ENCODE measurements around the gene ARHGAP26. TPM values are rescaled to one million over a fixed set of nuclear protein-coding genes. Genes with fewer than 3 reads are reported as not detected.

The ARHGAP26 gene
- total RNA-seq, 1 donor from 2014 or later, result 18.7 TPM

DNA sequence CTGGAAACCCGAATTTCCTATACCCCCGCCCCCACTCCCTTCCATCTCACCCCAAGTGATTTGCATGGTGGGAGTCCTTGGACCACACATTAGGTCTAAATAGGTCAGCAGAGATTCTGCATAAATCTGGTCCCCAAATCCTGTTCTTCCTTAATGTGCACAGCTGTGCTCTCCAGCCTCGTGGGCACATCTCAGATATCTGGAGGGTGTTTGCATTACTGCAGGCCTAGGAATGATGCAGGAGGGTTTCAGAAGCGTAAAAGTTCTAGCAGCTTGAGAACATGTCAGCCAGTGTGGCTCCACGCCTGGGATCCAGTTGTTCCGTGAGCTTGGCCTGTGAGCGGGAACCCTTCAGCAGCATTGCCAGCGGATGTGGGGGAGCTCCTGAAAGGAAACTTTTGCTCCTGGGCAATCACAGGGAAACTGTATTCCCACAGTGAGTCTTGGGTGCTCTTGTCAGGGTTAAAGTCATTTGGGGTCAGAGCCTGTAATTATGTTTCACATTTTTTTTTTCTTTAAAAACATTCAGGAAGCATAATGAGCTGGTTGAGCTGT lies 12.9 kb downstream of the ARHGAP26 start:
- H3K4me1 Mint-ChIP-seq (ENCODE audit: unreplicated experiment), result peaks cover 39% of the 10 kb centered on the region
- no peaks in the 10 kb centered on the region for H3K9me3 Mint-ChIP-seq
- no peaks in the 10 kb centered on the region for H3K27me3 Mint-ChIP-seq
- H3K36me3 Mint-ChIP-seq, result no peaks in the 10 kb centered on the region
- H3K27ac Mint-ChIP-seq, result no peak overlapping the region
- DNase-seq (ENCODE audit: extremely low spot score, unreplicated experiment), result no peak
- H3K4me3 Mint-ChIP-seq, result no peak overlapping the region
- TF ChIP-seq, protein P1, sequence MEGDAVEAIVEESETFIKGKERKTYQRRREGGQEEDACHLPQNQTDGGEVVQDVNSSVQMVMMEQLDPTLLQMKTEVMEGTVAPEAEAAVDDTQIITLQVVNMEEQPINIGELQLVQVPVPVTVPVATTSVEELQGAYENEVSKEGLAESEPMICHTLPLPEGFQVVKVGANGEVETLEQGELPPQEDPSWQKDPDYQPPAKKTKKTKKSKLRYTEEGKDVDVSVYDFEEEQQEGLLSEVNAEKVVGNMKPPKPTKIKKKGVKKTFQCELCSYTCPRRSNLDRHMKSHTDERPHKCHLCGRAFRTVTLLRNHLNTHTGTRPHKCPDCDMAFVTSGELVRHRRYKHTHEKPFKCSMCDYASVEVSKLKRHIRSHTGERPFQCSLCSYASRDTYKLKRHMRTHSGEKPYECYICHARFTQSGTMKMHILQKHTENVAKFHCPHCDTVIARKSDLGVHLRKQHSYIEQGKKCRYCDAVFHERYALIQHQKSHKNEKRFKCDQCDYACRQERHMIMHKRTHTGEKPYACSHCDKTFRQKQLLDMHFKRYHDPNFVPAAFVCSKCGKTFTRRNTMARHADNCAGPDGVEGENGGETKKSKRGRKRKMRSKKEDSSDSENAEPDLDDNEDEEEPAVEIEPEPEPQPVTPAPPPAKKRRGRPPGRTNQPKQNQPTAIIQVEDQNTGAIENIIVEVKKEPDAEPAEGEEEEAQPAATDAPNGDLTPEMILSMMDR (conservative IDR thresholded peaks at IDR 0.05), result no peak

DNA sequence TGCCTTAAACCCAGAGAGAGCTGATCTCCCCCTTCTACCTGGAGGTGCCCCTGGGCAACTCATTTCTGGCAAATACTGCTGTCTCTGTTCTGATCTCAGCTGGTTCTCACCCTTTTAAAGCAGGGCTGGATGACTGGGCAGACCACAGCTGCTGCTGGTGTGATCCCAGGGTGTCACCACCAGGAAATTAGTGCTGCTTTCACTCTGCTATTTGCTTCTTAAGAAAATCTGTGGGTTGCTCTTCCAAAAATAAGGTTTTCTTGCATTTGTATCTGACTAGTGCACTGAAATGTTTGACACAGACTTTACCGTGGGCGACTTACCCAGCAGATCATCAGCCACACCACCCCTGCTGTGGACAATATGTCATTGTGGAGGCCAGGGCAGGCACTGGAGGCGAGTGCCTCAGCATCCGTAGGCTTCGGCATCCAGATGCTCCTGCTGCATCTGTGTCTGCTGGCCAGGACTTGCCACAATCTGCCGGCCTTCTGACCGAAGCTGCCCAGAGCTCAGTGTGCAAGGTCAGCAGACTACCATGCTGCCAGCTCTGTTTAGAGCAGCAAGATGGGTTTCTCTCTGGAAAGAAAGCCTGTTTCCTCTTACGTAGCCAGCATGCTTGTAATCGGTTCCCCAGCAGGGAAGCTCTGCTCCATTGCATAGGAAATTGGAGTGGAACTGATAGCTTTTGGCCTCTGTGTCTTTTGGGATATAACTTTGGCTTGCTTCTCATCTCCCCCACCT lies 13.6 kb downstream of the ARHGAP26 start:
- TF ChIP-seq, protein P1 (conservative IDR thresholded peaks at IDR 0.05), result peak; percentile 38
- H3K9me3 Mint-ChIP-seq, result no peaks in the 10 kb centered on the region
- H3K4me3 Mint-ChIP-seq, result peak overlapping the region; percentile 23
- no peak for DNase-seq (ENCODE audit: extremely low spot score, unreplicated experiment)
- peaks cover 39% of the 10 kb centered on the region for H3K4me1 Mint-ChIP-seq (ENCODE audit: unreplicated experiment)
- H3K27me3 Mint-ChIP-seq, result no peaks in the 10 kb centered on the region
- H3K27ac Mint-ChIP-seq, result peak overlapping the region; percentile 10
- no peaks in the 10 kb centered on the region for H3K36me3 Mint-ChIP-seq

DNA sequence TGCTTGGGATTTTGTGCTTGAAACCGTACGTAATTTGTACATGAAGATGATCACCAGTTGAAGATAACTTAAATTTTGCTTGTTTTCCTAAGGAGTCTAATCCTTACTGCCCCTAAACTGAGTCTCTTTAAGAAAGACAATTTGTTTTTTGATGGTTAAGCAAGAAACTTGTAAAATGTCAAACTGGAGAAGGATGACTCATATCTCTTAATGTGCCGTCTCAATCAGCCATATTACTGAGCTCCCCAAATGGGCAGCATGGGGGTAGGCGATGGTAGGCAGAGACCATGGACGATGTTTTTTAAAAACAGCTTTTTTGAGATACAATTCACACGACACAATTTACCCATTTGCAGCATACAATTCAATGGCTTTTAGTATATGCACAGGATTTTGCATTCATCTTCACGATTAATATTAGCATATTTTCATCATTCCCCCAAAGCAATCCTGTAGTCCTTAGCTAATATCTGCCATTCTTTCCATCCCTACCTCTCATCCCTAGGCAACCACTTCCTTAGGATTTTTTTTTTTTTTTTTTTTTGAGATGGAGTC lies 14.3 kb downstream of the ARHGAP26 start:
- no peak for DNase-seq (ENCODE audit: extremely low spot score, unreplicated experiment)
- H3K9me3 Mint-ChIP-seq, result no peaks in the 10 kb centered on the region
- TF ChIP-seq, protein P1 (conservative IDR thresholded peaks at IDR 0.05), result no peak
- peaks cover 32% of the 10 kb centered on the region for H3K4me1 Mint-ChIP-seq (ENCODE audit: unreplicated experiment)
- no peaks in the 10 kb centered on the region for H3K27me3 Mint-ChIP-seq
- no peak overlapping the region for H3K4me3 Mint-ChIP-seq
- H3K27ac Mint-ChIP-seq, result no peak overlapping the region
- H3K36me3 Mint-ChIP-seq, result no peaks in the 10 kb centered on the region

DNA sequence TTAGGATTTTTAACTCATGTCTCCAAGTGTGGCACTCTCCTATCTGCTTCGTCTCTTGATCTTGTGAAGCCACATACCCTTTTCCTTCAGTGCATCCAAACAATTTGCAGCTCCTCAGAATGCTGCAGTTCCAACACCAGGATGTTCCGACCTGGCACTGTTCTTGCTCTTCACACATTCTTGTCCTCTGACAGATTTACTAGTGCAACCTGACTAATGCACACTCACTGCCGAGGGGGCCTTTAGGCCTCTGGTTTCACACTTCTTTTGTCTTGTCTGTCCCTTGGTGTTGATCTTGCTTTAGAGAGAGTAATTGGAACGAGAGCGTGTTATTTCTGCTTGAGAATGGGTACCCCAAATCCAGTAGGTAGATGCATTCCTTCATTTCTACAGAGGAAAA lies 15.0 kb downstream of the ARHGAP26 start:
- no peaks in the 10 kb centered on the region for H3K27me3 Mint-ChIP-seq
- TF ChIP-seq, protein P1 (conservative IDR thresholded peaks at IDR 0.05), result no peak
- no peaks in the 10 kb centered on the region for H3K36me3 Mint-ChIP-seq
- no peaks in the 10 kb centered on the region for H3K9me3 Mint-ChIP-seq
- no peak for DNase-seq (ENCODE audit: extremely low spot score, unreplicated experiment)
- no peak overlapping the region for H3K27ac Mint-ChIP-seq
- H3K4me3 Mint-ChIP-seq, result no peak overlapping the region
- peaks cover 30% of the 10 kb centered on the region for H3K4me1 Mint-ChIP-seq (ENCODE audit: unreplicated experiment)

DNA sequence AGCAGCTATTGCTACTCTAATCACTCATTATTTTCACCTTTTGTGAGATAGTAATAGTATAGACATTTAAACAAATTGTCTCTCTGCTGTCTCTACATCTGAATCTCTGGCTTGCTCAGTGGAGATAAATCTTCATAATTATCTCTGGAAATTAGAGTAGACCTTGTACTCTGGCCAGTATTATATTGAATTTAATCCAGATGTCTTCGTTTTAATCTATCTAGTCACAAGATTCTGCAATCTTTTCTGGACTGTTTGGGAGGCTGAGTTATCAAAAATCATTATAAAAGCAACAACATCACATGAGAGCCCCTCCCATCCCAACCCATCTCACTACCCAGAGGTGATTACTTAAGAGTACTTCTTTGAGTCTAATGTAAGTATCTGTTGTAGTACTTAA lies 19.0 kb downstream of the ARHGAP26 start:
- Mint-ChIP-seq H3K27ac (no peak overlapping the region), H3K36me3 (peaks cover 6% of the 10 kb centered on the region), H3K4me3 (no peak overlapping the region), H3K4me1 (ENCODE audit: unreplicated experiment) (peaks cover 31% of the 10 kb centered on the region), H3K27me3 (no peaks in the 10 kb centered on the region), H3K9me3 (peaks cover 7% of the 10 kb centered on the region)
- no peak for DNase-seq (ENCODE audit: extremely low spot score, unreplicated experiment)
- TF ChIP-seq, protein P1 (conservative IDR thresholded peaks at IDR 0.05), result no peak

All from type B pancreatic cell (in vitro differentiated cells).